Fibroblast of lung (primary cell): ENCODE measurements around the gene PRKACG. TPM values are rescaled to one million over a fixed set of nuclear protein-coding genes. Genes with fewer than 3 reads are reported as not detected.
"Not testable (repeated sequence)": the region's sequence is repeated elsewhere in the genome, so short reads cannot be mapped to it uniquely, and the experiment has no call there.

ENCODE experiments used
- DNase-seq, 2 donors: peaks; one replicate each; pipeline versions ENCODE4 v3.0.0 to v3.0.0-alpha.2; 2010; ENCODE audit warnings: low read depth in 2 of 2
- H2AFZ ChIP-seq: 2 replicates; pipeline ENCODE4 v1.5.1; 2012; ENCODE audit warnings: low read length, control low read depth, inconsistent platforms
- H3K27ac ChIP-seq: 2 replicates; pipeline ENCODE4 v1.5.1; 2011; ENCODE audit warnings: low read length, control low read depth; ENCODE audit not compliant: insufficient read depth
- H3K27me3 ChIP-seq: 2 replicates; pipeline ENCODE4 v1.5.1; 2011; ENCODE audit warnings: mild to moderate bottlenecking, low read length; ENCODE audit not compliant: control insufficient read depth, insufficient read depth
- H3K36me3 ChIP-seq: 2 replicates; pipeline ENCODE4 v1.5.1; 2011; ENCODE audit warnings: low read length; ENCODE audit not compliant: control insufficient read depth, insufficient read depth
- H3K4me1 ChIP-seq: 2 replicates; pipeline ENCODE4 v1.5.1; 2011; ENCODE audit warnings: low read length; ENCODE audit not compliant: control insufficient read depth, insufficient read depth; ENCODE audit errors: extremely low read depth
- H3K4me2 ChIP-seq: 2 replicates; pipeline ENCODE4 v1.5.1; 2011; ENCODE audit warnings: low read length, control low read depth; ENCODE audit not compliant: insufficient read depth; ENCODE audit errors: extremely low read depth
- H3K4me3 ChIP-seq, 4 experiments: fragments of 200-600 bp in 1 of 4; sonication (generic) in 1 of 4; replicated peaks in 1 of 4; 2 replicates each; pipeline ENCODE4 v1.5.1; 2011 to 2016; ENCODE audit warnings: low read length in 4 of 4, low read depth in 3 of 4, mild to moderate bottlenecking in 3 of 4, control low read depth in 2 of 4, inconsistent platforms in 1 of 4, mixed read lengths in 1 of 4; ENCODE audit not compliant: insufficient read depth in 1 of 4; ENCODE audit errors: control extremely low read depth in 1 of 4
- H3K79me2 ChIP-seq: 2 replicates; pipeline ENCODE4 v1.5.1; 2012; ENCODE audit warnings: mild to moderate bottlenecking, low read length, inconsistent platforms; ENCODE audit not compliant: control insufficient read depth, insufficient read depth
- H3K9ac ChIP-seq: 2 replicates; pipeline ENCODE4 v1.5.1; 2011; ENCODE audit warnings: mild to moderate bottlenecking, low read length, control low read depth; ENCODE audit not compliant: insufficient read depth
- H3K9me3 ChIP-seq: 2 replicates; pipeline ENCODE4 v1.5.1; 2012; ENCODE audit warnings: low read depth, low read length; ENCODE audit not compliant: control insufficient read depth, insufficient read depth
- H4K20me1 ChIP-seq: 2 replicates; pipeline ENCODE4 v1.5.1; 2011; ENCODE audit warnings: low read length; ENCODE audit not compliant: control insufficient read depth, insufficient read depth; ENCODE audit errors: extremely low read depth
- EZH2 ChIP-seq: IDR thresholded peaks from 2 replicates; pipeline ENCODE4 v1.5.1; 2012; ENCODE audit warnings: low read length, control low read depth, mild to moderate bottlenecking; ENCODE audit errors: missing control alignments
- polyA plus RNA-seq, 2 donors: library from polyadenylated mRNA; depleted of rRNA in 1 of 2; stranded (reverse) in 1 of 2; unstranded in 1 of 2; fragments of >200 nt; gene quantifications; 2 replicates each; pipeline ENCODE4 v1.2.1, GENCODE V29; 2011 to 2012; ENCODE audit warnings: missing spikeins in 1 of 2
- total RNA-seq: library from RNA; depleted of rRNA; stranded (reverse); fragments of >200 nt; gene quantifications from 2 replicates; pipeline ENCODE4 v1.2.1, GENCODE V29; 2014
- TF ChIP-seq, protein P1 (sequence below), 2 donors: IDR thresholded peaks in 1 of 2; conservative IDR thresholded peaks in 1 of 2; 1 replicate in 1 of 2; 2 replicates in 1 of 2; pipeline ENCODE4 v1.5.1; 2011 to 2012; ENCODE audit warnings: low read length in 2 of 2, control low read depth in 1 of 2, inconsistent platforms in 1 of 2, low read depth in 1 of 2, mild to moderate bottlenecking in 1 of 2

PRKACG gene
- total and polyA plus RNA-seq, 2 donors (not counting 1 experiment from before 2014, with no cell fraction given), result not detected

DNA sequence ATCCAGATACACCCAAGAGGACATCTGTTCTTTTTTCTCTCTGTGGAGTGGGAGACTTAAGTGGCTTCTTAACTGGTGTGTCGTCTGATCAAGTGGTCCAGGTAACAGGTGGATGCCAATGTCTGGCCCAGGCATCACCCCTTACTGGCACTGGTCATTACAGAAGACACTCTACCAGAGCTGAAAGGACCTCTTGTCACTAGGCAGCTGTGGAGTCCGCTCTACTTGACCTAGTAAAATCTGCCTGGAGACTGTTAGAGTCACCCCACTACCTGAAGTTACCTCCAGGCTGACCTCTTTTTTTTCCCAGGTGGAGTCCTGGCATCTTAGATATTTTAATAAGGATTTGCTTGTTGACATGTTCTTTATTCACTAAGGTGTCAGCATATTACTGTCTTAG is 44.2 kb upstream of the PRKACG start:
- no peak for TF ChIP-seq EZH2
- TF ChIP-seq, protein P1, sequence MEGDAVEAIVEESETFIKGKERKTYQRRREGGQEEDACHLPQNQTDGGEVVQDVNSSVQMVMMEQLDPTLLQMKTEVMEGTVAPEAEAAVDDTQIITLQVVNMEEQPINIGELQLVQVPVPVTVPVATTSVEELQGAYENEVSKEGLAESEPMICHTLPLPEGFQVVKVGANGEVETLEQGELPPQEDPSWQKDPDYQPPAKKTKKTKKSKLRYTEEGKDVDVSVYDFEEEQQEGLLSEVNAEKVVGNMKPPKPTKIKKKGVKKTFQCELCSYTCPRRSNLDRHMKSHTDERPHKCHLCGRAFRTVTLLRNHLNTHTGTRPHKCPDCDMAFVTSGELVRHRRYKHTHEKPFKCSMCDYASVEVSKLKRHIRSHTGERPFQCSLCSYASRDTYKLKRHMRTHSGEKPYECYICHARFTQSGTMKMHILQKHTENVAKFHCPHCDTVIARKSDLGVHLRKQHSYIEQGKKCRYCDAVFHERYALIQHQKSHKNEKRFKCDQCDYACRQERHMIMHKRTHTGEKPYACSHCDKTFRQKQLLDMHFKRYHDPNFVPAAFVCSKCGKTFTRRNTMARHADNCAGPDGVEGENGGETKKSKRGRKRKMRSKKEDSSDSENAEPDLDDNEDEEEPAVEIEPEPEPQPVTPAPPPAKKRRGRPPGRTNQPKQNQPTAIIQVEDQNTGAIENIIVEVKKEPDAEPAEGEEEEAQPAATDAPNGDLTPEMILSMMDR (conservative IDR thresholded peaks at IDR 0.05 in 1 of 2, IDR thresholded peaks at IDR 0.05 in 1 of 2; ENCODE audit: low read depth in 1 of 2, low read length in 2 of 2), result no peak
- Histone ChIP-seq H3K4me2 (no peak overlapping the region), H3K27ac (no peak overlapping the region), H2AFZ (no peak overlapping the region), H3K27me3 (no peaks in the 10 kb centered on the region), H3K4me1 (no peaks in the 10 kb centered on the region), H3K9ac (no peak overlapping the region), H3K4me3 (no peak overlapping the region), H3K36me3 (no peaks in the 10 kb centered on the region), H3K79me2 (no peaks in the 10 kb centered on the region), H4K20me1 (no peaks in the 10 kb centered on the region), H3K9me3 (no peaks in the 10 kb centered on the region)
- DNase-seq, result no peak

DNA sequence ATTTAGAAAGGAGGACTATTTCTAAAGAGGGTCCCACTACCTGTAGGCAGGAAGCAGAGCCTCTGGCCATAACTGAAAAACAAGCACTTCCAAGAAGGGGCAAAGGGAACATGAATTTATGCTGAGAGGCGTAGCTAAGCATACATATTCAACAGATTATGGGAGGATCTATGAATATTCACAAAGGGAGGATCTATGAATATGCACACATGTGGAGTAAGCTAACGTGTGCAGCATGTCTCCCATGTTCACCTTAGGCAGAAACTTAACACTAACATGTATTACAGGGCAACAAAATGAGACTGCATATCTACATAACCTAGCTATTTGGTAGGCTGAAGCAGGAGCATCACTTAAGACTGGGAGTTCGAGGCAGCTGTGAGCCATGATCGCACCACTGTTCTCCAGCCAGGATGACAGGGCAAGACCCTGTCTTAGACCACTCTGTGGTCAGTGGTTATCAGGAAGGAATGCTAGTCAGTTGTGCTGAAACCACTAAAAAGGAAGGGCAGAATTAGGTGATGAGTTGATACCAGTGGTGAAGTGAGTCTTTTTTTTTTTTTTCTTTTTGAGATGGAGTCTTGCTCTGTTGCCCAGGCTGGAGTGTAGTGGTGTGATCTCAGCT is 42.4 kb upstream of the PRKACG start:
- H3K36me3 ChIP-seq, result no peaks in the 10 kb centered on the region
- peak in 1 of 2 donors; percentile 48 for DNase-seq
- H3K4me1 ChIP-seq, result no peaks in the 10 kb centered on the region
- TF ChIP-seq, protein P1 (conservative IDR thresholded peaks at IDR 0.05 in 1 of 2, IDR thresholded peaks at IDR 0.05 in 1 of 2; ENCODE audit: low read depth in 1 of 2, low read length in 2 of 2), result no peak
- TF ChIP-seq EZH2, result no peak
- H3K27ac ChIP-seq, result no peak overlapping the region
- H3K79me2 ChIP-seq, result no peaks in the 10 kb centered on the region
- no peaks in the 10 kb centered on the region for H3K9me3 ChIP-seq
- no peaks in the 10 kb centered on the region for H4K20me1 ChIP-seq
- no peak overlapping the region for H3K4me3 ChIP-seq
- H3K9ac ChIP-seq, result no peak overlapping the region
- H2AFZ ChIP-seq, result no peak overlapping the region
- H3K27me3 ChIP-seq, result no peaks in the 10 kb centered on the region
- H3K4me2 ChIP-seq, result no peak overlapping the region

DNA sequence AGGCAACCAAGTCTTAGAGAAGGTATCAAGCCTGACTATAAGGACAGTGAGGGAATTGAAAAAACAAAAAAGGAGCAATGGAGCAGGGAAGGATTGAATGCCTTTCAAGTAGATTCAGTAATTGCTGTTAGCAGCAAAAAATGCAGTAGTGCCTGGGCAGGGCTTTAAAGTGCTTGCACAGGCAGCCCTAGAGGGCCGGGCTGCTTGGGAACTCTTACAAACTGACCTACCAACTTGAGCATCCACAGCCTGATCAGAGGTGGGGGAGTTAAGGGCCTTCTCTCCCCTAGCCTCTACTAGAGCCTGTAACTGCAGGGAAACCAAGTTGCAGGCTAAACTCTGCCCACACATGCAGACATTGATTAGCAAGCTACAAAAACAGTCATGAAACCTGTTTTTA is 41.1 kb upstream of the PRKACG start:
- Histone ChIP-seq H3K4me3 (no peak overlapping the region), H3K9ac (no peak overlapping the region), H3K4me2 (no peak overlapping the region), H3K9me3 (no peaks in the 10 kb centered on the region), H3K79me2 (no peaks in the 10 kb centered on the region), H3K36me3 (no peaks in the 10 kb centered on the region), H3K4me1 (no peaks in the 10 kb centered on the region), H4K20me1 (no peaks in the 10 kb centered on the region), H2AFZ (no peak overlapping the region), H3K27me3 (no peaks in the 10 kb centered on the region), H3K27ac (no peak overlapping the region)
- TF ChIP-seq, protein P1 (conservative IDR thresholded peaks at IDR 0.05 in 1 of 2, IDR thresholded peaks at IDR 0.05 in 1 of 2; ENCODE audit: low read depth in 1 of 2, low read length in 2 of 2), result no peak
- no peak for TF ChIP-seq EZH2
- no peak for DNase-seq

DNA sequence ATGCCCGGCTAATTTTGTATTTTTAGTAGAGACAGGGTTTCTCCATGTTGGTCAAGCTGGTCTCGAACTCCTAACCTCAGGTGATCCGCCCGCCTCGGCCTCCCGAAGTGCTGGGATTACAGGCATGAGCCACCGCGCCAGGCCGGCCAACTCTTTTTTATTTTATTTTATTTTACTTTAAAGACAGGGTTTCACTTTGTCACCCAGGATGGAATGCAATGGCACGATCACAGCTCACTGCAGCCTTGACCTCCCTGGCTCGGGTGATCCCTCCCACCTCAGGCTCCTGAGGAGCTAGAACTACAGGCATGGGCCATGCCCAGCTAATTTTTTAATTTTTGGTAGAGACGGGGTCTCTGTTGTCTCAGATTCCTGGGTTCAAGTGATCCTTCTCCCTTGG is 37.0 kb upstream of the PRKACG start:
- not testable (repeated sequence) for H3K27ac ChIP-seq, H3K79me2 ChIP-seq, H3K4me3 ChIP-seq, H3K36me3 ChIP-seq, H4K20me1 ChIP-seq, H3K9ac ChIP-seq, H3K4me2 ChIP-seq, DNase-seq, H3K27me3 ChIP-seq, H2AFZ ChIP-seq, H3K9me3 ChIP-seq, H3K4me1 ChIP-seq
